Gastroesophageal sphincter (tissue), 4 donors: ENCODE measurements around the gene FAM131B. TPM values are rescaled to one million over a fixed set of nuclear protein-coding genes. Genes with fewer than 3 reads are reported as not detected.
A peak's percentile ranks its signal among the peaks of the same experiment; 100 is the strongest.

Source experiments
- ATAC-seq: fragments of 150-250 bp; one replicate; pipeline ENCODE4 v1.9.1; 2016; ENCODE audit warnings: mild to moderate bottlenecking, moderate library complexity
- H3K27ac ChIP-seq, 4 donors: fragments of 200-600 bp; sonication (generic) in 3 of 4; 1 replicate in 3 of 4; 2 replicates in 1 of 4; pipeline ENCODE4 v1.5.1; 2016 to 2019
- H3K27me3 ChIP-seq: fragments of 200-600 bp; sonication (generic); one replicate; pipeline ENCODE4 v1.5.1; 2019
- H3K36me3 ChIP-seq, 2 donors: fragments of 200-600 bp; sonication (generic); one replicate each; pipeline ENCODE4 v1.5.1; 2019; ENCODE audit warnings: control low read depth in 1 of 2
- H3K4me1 ChIP-seq, 3 donors: fragments of 200-600 bp; sonication (generic); 1 replicate in 2 of 3; 2 replicates in 1 of 3; pipeline ENCODE4 v1.5.1; 2016 to 2019; ENCODE audit warnings: control low read depth in 2 of 3
- H3K4me3 ChIP-seq, 2 donors: fragments of 200-600 bp; sonication (generic); one replicate each; pipeline ENCODE4 v1.5.1; 2019; ENCODE audit warnings: mild to moderate bottlenecking in 1 of 2, moderate library complexity in 1 of 2
- H3K9me3 ChIP-seq, 3 donors: fragments of 200-600 bp; sonication (generic); one replicate each; pipeline ENCODE4 v1.5.1; 2017 to 2019; ENCODE audit warnings: control low read depth in 2 of 3
- EP300 ChIP-seq: sonication (generic); formaldehyde crosslinking; IDR thresholded peaks from one replicate; pipeline ENCODE4 v1.6.1; 2017; ENCODE audit warnings: antibody characterized with exemption, mild to moderate bottlenecking
- POLR2A ChIP-seq, 2 donors: fragments of 450-650 bp; IDR thresholded peaks; one replicate each; pipeline ENCODE4 v1.6.1; 2017; ENCODE audit warnings: antibody characterized with exemption in 2 of 2, mild to moderate bottlenecking in 2 of 2, moderate library complexity in 1 of 2
- POLR2AphosphoS5 ChIP-seq: sonication (generic); formaldehyde crosslinking; IDR thresholded peaks from one replicate; pipeline ENCODE4 v1.6.1; 2017; ENCODE audit warnings: antibody characterized with exemption
- WGBS, 2 donors: methylation state at CpG; one replicate each; pipeline ENCODE4 v1.1.5; 2018; ENCODE audit warnings: low coverage in 1 of 2; 5-methylcytosine and 5-hydroxymethylcytosine counted together
- total RNA-seq, 4 donors: library from RNA; depleted of rRNA; stranded (reverse); fragments of >200 nt; gene quantifications; one replicate each; pipeline ENCODE4 v1.1.0, GENCODE V29; 2016
- TF ChIP-seq, protein P1 (sequence below), 4 experiments: fragments of 200-600 bp in 2 of 4; fragments of 450-650 bp in 2 of 4; sonication (generic) in 1 of 4; IDR thresholded peaks; one replicate each; pipeline ENCODE4 v1.5.1; 2017 to 2019; ENCODE audit warnings: antibody characterized with exemption in 4 of 4, mild to moderate bottlenecking in 2 of 4, moderate library complexity in 2 of 4

Gene FAM131B
- total RNA-seq = 1 to 10 TPM in 2 of 4 donors, under 1 TPM in 2; 0.31 to 2.4 (median 1.2) TPM

DNA sequence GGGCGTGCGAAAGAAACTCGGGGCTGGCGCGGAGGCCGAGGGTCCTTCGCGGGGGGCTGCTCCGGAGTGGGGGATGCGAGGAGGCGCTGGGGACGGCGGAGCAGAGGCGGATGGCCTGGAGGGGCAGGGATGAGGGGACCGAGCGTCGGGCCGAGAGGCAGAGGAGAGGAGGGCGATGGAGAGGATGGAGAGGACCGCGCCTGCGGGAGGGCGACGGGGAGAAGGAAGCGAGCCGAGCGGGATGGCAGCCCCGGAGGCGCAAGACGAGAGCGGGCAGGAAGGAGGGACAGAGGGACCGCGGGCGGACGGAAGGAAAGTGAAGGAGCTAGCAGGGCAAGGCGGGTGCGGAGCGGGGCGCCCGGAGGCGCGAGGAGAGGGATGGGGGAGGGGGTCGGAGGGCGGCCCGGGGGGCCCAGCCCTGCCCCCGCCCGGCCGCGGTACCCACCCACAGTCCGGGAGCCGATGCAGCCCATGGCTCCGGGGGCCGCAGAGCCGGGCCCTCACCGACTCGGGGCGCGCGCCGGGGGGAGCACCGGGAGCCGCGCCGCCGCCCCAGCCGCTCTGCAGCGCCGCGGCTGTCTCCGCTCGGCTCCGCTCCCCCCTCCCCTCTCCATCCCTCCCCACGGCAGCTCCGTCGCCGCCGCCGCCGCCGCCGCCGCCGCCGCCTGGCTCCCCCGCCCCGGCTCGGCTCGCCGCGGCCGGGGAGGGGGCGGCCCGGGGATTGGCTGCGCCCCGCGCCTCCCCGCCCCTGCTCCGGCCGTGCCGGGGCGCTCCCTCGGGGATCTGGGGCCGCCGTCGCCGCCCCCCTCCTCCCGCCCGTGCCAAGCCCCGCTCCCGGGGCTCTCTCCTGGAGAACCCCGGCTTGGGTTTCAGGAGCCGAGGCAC lies at the start of gene FAM131B:
TSS of gene FAM131B (minus strand) at position 583 of the 885 bp plus-strand sequence. CDS start at position 473, 110 bp downstream.
- peak within 1 kb of the TSS; percentile 39 to 72 for H3K4me3 ChIP-seq
- 1% methylated on average over 12 to 28 of the region's 112 CpGs for WGBS, 2 donors
- peaks cover 0 to 20% (median 8%) of the 10 kb centered on the region in 3 donors for H3K4me1 ChIP-seq
- H3K27me3 ChIP-seq = peaks cover 61% of the 10 kb centered on the region
- no peaks in the 10 kb centered on the region for H3K36me3 ChIP-seq
- no peaks in the 10 kb centered on the region for H3K9me3 ChIP-seq
- ATAC-seq = peak; percentile 66
- peak within 1 kb of the TSS in 1 of 4 donors; percentile 33 for H3K27ac ChIP-seq
- TF ChIP-seq POLR2A (IDR thresholded peaks at IDR 0.05) = no peak
- no peak for TF ChIP-seq EP300
- no peak for TF ChIP-seq POLR2AphosphoS5
- TF ChIP-seq, protein P1, sequence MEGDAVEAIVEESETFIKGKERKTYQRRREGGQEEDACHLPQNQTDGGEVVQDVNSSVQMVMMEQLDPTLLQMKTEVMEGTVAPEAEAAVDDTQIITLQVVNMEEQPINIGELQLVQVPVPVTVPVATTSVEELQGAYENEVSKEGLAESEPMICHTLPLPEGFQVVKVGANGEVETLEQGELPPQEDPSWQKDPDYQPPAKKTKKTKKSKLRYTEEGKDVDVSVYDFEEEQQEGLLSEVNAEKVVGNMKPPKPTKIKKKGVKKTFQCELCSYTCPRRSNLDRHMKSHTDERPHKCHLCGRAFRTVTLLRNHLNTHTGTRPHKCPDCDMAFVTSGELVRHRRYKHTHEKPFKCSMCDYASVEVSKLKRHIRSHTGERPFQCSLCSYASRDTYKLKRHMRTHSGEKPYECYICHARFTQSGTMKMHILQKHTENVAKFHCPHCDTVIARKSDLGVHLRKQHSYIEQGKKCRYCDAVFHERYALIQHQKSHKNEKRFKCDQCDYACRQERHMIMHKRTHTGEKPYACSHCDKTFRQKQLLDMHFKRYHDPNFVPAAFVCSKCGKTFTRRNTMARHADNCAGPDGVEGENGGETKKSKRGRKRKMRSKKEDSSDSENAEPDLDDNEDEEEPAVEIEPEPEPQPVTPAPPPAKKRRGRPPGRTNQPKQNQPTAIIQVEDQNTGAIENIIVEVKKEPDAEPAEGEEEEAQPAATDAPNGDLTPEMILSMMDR (IDR thresholded peaks at IDR 0.05) = no peak

DNA sequence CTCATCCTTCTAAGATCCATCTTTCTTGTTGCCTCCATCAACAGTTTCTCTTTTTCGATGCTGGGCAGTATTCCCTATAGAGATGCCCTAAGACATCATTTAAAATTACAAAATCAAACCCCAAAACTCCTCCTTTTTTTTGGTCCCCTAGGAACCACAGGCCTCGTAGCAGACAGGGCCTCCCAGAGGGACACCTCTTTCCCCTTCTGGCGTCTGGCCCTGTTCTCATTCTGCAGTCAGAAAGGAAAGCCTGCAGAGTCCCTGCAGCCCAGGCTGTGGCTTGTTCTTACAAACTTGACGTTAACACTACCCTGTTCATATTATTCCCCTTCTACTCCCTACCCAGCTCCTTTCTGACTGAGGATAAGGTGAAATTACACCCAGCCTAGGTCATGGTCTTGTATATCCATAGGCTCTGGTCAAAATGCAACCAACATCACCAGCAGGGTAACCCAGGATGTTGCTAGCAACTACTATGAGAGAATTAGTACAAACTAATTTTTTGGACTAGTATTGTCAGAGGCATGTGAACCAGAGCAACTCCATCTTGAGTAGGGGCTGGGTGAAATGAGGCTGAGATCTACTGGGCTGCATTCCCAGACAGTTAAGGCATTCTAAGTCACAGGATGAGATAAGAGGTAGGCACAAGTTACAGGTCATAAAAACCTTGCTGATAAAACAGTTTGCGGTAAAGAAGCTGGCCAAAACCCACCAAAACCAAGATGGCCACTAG lies 49.6 kb upstream of the FAM131B start:
- 56 to 88% methylated on average over 3 to 4 of the region's 5 CpGs for WGBS, 2 donors

DNA sequence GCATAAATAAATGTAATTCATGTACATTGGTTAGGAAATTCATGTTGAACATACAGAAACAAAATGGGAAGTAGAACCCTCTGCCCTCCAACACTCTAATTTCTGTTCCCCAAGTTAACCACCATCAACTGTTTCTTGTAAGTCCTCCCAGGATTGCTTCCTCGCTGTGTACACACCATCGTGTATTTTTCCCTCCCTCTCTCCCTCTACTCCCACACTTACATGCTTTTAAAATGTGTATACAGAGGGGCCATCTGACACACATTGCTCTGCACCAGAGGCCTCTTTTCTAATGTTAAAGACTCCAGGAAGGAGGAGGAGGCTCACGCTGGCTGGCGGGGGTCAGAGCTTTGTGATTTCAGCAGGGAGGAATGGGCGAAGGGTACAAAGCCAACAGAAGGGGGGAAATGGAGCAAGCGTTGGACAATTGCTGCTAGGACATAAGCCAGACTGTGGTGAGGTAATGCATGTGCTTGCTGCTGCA lies 48.0 kb upstream of the FAM131B start:
- TF ChIP-seq, protein P1 (IDR thresholded peaks at IDR 0.05) = no peak
- TF ChIP-seq POLR2AphosphoS5 = peak; percentile 5
- ATAC-seq = peak; percentile 52
- Histone ChIP-seq H3K27me3 (peaks cover 12% of the 10 kb centered on the region), H3K4me3 (no peak overlapping the region), H3K27ac (no peak overlapping the region), H3K36me3 (no peaks in the 10 kb centered on the region), H3K4me1 (peaks cover 0 to 29% (median 12%) of the 10 kb centered on the region in 3 donors), H3K9me3 (no peaks in the 10 kb centered on the region)
- 24 to 27% methylated on average over 3 to 6 of the region's 6 CpGs for WGBS, 2 donors

More for the DNA sequence above, 49.6 kb upstream of the FAM131B start:
- Histone ChIP-seq H3K9me3 (no peaks in the 10 kb centered on the region), H3K27ac (no peak overlapping the region), H3K4me3 (no peak overlapping the region), H3K4me1 (peaks cover 0 to 33% (median 12%) of the 10 kb centered on the region in 3 donors), H3K36me3 (no peaks in the 10 kb centered on the region), H3K27me3 (peaks cover 12% of the 10 kb centered on the region)
- no peak for ATAC-seq
- TF ChIP-seq, protein P1 (IDR thresholded peaks at IDR 0.05) = no peak
- TF ChIP-seq EP300 = no peak
- TF ChIP-seq POLR2A (IDR thresholded peaks at IDR 0.05) = no peak
- TF ChIP-seq POLR2AphosphoS5 = no peak

DNA sequence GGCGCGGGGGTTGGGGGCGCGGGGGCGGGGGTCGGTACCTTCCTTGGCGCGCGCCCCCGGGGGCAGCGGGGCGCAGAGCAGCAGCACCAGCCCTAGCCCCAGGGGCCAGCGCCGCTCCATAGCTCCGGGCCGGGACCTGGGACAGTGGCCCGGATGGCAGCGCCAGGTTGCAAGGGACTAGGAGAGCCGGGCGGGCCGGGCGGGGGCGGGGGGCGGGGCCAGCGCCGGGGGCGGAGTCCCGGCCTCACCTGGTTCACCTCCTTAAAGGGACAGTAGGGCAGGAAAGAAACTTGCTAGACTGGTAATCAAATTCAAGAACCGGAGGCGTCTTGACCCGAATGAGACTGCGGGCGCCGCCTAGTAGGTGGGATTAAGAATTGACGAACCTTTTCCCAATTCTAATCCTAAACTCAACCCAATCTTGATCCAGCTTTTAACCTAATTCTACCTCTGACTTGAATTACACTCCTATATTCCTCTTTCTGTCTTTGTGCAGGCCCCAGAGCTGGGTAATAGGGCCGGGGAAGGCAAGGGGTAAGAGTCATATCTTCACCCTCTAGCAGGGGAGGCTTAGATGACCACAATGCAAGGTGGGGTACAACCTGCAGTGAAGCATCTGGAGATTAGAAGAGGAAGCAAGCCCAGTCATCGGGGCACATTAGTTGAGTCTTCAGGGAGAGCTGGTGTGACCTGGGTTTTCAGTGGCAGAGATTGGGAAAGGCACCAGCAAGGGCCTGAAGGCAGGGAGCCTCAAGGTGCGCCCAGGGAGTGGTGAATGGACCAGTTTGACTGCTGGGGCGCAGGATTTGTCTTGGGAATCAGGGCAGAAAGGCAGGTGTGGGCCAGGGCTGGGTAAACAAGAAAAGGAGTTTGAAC lies 46.4 kb upstream of the FAM131B start, which contains the start of gene EPHA1:
TSS of gene EPHA1 (minus strand) at position 171 of the 876 bp plus-strand sequence. CDS start at position 120, 51 bp downstream.
- Histone ChIP-seq H3K9me3 (no peaks in the 10 kb centered on the region), H3K4me1 (peaks cover 0 to 29% (median 12%) of the 10 kb centered on the region in 3 donors), H3K4me3 (peak within 1 kb of the TSS in 1 of 2 donors; percentile 19), H3K27me3 (peaks cover 12% of the 10 kb centered on the region), H3K36me3 (no peaks in the 10 kb centered on the region), H3K27ac (no peak within 1 kb of the TSS)
- whole genome bisulfite sequencing, 2 donors = 19 to 22% methylated on average over 7 to 10 of the region's 39 CpGs
- TF ChIP-seq POLR2A (IDR thresholded peaks at IDR 0.05) = no peak
- TF ChIP-seq, protein P1 (IDR thresholded peaks at IDR 0.05) = peak in 2 of 4 experiments; percentile 11 to 42
- no peak for ATAC-seq
